ENCODE measurements around the gene NUP188. TPM values are rescaled to one million over a fixed set of nuclear protein-coding genes. Genes with fewer than 3 reads are reported as not detected.
A peak's percentile ranks its signal among the peaks of the same experiment; 100 is the strongest.

Gene NUP188
- total and polyA plus RNA-seq, 2 of the 13 experiments (the other 11 are each of a cell fraction or from before 2014, with no cell fraction given): 28.0 to 38.5 TPM

DNA sequence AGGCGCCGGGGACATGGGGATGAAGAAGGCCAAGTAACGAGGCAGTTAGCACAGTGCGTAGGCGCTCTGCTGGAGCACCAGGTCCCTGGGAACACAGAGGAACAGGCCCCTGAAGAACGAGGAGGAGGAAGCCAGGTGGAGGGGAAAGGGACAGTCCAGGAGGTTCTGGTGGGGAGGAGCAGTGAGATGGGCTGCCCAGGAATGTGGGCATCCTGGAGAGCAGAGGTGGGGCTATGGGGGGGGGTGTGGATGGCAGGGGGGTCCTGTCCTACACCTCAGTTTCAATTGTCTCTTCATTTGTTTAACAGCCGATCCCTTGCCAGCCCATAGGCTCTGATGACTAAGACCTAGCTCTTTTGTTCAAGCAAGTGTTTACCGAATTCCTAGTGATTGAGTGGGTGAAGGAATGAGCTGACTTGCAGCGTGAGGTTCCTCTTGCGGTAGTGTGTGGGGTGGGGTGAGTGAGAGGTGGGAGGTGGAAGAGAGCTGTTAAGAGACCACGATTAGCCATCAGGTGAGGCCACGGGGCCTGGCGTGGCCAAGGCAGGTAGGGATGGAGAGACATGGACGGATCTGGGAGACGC lies 35.1 kb upstream of the NUP188 start (continued):
- peak; percentile 31; the same call in 1 of the 2 replicates for TF ChIP-seq RARA (CRISPR knock-in tag; IDR thresholded peaks at IDR 0.05)
- no peak for TF ChIP-seq ZNF44 (CRISPR knock-in tag; IDR thresholded peaks at IDR 0.05)
- TF ChIP-seq ZBTB20 (CRISPR knock-in tag; IDR thresholded peaks at IDR 0.05; ENCODE audit: borderline replicate concordance, low read depth): peak; percentile 51; the same call in 1 of the 2 replicates
- peak; percentile 90 for TF ChIP-seq ZBTB33 (CRISPR knock-in tag; IDR thresholded peaks at IDR 0.05)
- peak; percentile 94 for TF ChIP-seq FOSL2 (CRISPR knock-in tag; IDR thresholded peaks at IDR 0.05)
- 0 out of 2 replicates have a peak, but pooled peaks have one; percentile 16 for TF ChIP-seq MIER3 (CRISPR knock-in tag; IDR thresholded peaks at IDR 0.05; ENCODE audit: borderline replicate concordance)
- TF ChIP-seq GATAD2A (CRISPR knock-in tag; IDR thresholded peaks at IDR 0.05): peak; percentile 69
- no peak for TF ChIP-seq CBX1 (IDR thresholded peaks at IDR 0.05; ENCODE audit: low read depth)
- TF ChIP-seq, protein P1, sequence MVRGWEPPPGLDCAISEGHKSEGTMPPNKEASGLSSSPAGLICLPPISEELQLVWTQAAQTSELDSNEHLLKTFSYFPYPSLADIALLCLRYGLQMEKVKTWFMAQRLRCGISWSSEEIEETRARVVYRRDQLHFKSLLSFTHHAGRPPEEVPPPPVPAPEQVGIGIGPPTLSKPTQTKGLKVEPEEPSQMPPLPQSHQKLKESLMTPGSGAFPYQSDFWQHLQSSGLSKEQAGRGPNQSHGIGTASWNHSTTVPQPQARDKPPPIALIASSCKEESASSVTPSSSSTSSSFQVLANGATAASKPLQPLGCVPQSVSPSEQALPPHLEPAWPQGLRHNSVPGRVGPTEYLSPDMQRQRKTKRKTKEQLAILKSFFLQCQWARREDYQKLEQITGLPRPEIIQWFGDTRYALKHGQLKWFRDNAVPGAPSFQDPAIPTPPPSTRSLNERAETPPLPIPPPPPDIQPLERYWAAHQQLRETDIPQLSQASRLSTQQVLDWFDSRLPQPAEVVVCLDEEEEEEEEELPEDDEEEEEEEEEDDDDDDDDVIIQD (CRISPR knock-in tag; IDR thresholded peaks at IDR 0.05; ENCODE audit: low read depth): peak; percentile 45; the same call in 1 of the 2 replicates
- TF ChIP-seq, protein P2, sequence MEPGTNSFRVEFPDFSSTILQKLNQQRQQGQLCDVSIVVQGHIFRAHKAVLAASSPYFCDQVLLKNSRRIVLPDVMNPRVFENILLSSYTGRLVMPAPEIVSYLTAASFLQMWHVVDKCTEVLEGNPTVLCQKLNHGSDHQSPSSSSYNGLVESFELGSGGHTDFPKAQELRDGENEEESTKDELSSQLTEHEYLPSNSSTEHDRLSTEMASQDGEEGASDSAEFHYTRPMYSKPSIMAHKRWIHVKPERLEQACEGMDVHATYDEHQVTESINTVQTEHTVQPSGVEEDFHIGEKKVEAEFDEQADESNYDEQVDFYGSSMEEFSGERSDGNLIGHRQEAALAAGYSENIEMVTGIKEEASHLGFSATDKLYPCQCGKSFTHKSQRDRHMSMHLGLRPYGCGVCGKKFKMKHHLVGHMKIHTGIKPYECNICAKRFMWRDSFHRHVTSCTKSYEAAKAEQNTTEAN (CRISPR knock-in tag; conservative IDR thresholded peaks at IDR 0.05): no peak
- TF ChIP-seq, protein P3, sequence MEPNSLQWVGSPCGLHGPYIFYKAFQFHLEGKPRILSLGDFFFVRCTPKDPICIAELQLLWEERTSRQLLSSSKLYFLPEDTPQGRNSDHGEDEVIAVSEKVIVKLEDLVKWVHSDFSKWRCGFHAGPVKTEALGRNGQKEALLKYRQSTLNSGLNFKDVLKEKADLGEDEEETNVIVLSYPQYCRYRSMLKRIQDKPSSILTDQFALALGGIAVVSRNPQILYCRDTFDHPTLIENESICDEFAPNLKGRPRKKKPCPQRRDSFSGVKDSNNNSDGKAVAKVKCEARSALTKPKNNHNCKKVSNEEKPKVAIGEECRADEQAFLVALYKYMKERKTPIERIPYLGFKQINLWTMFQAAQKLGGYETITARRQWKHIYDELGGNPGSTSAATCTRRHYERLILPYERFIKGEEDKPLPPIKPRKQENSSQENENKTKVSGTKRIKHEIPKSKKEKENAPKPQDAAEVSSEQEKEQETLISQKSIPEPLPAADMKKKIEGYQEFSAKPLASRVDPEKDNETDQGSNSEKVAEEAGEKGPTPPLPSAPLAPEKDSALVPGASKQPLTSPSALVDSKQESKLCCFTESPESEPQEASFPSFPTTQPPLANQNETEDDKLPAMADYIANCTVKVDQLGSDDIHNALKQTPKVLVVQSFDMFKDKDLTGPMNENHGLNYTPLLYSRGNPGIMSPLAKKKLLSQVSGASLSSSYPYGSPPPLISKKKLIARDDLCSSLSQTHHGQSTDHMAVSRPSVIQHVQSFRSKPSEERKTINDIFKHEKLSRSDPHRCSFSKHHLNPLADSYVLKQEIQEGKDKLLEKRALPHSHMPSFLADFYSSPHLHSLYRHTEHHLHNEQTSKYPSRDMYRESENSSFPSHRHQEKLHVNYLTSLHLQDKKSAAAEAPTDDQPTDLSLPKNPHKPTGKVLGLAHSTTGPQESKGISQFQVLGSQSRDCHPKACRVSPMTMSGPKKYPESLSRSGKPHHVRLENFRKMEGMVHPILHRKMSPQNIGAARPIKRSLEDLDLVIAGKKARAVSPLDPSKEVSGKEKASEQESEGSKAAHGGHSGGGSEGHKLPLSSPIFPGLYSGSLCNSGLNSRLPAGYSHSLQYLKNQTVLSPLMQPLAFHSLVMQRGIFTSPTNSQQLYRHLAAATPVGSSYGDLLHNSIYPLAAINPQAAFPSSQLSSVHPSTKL (CRISPR knock-in tag; IDR thresholded peaks at IDR 0.05): peak; percentile 56
- TF ChIP-seq REPIN1 (CRISPR knock-in tag; IDR thresholded peaks at IDR 0.05; ENCODE audit: borderline replicate concordance, low read depth): no peak
- TF ChIP-seq SOX6 (IDR thresholded peaks at IDR 0.05): no peak
- peak; percentile 83 for TF ChIP-seq SOX6 (CRISPR knock-in tag; IDR thresholded peaks at IDR 0.05)
- TF ChIP-seq JUND (CRISPR knock-in tag; IDR thresholded peaks at IDR 0.05): no peak
- TF ChIP-seq SALL1 (CRISPR knock-in tag; IDR thresholded peaks at IDR 0.05): 0 out of 2 replicates have a peak, but pooled peaks have one; percentile 14
- TF ChIP-seq YEATS4 (CRISPR knock-in tag; IDR thresholded peaks at IDR 0.05; ENCODE audit: borderline replicate concordance): 0 out of 2 replicates have a peak, but pooled peaks have one; percentile 11
- no peak for TF ChIP-seq ZNF326 (CRISPR knock-in tag; IDR thresholded peaks at IDR 0.05; ENCODE audit: borderline replicate concordance)
- TF ChIP-seq ZMAT3 (CRISPR knock-in tag; conservative IDR thresholded peaks at IDR 0.05): 0 out of 2 replicates have a peak, but pooled peaks have one; percentile 33
- peak; percentile 29; the same call in 1 of the 2 replicates for TF ChIP-seq NCOA2 (CRISPR knock-in tag; IDR thresholded peaks at IDR 0.05)
- TF ChIP-seq GLI4 (CRISPR knock-in tag; IDR thresholded peaks at IDR 0.05; ENCODE audit: borderline replicate concordance): no peak
- TF ChIP-seq, protein P4, sequence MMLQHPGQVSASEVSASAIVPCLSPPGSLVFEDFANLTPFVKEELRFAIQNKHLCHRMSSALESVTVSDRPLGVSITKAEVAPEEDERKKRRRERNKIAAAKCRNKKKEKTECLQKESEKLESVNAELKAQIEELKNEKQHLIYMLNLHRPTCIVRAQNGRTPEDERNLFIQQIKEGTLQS (CRISPR knock-in tag; IDR thresholded peaks at IDR 0.05): peak; percentile 31; the same call in 1 of the 2 replicates

All from HepG2 (cell line).